LNCaP clone FGC (cell line): ENCODE results near the gene ZNF678.
"Not testable (repeated sequence)": the region's sequence is repeated elsewhere in the genome, so short reads cannot be mapped to it uniquely, and the experiment has no call there.

Experiments used
- DNase-seq: peaks from one replicate; pipeline ENCODE4 v3.0.0-alpha.2; 2011; ENCODE audit warnings: low read depth
- H3K4me3 ChIP-seq: 2 replicates; pipeline ENCODE4 v1.5.1; 2011; ENCODE audit warnings: mild to moderate bottlenecking, low read depth, low read length, control low read depth
- CTCF ChIP-seq: IDR thresholded peaks from 2 replicates; pipeline ENCODE4 v1.5.1; 2012; ENCODE audit warnings: mild to moderate bottlenecking; ENCODE audit not compliant: control insufficient read depth, insufficient read depth; ENCODE audit errors: extremely low read depth

ZNF678 gene

GRCh38 chr1:227576189-227576588, 12.8 kb downstream of the ZNF678 start:
- no peak overlapping the region for H3K4me3 ChIP-seq
- TF ChIP-seq CTCF = no peak

GRCh38 chr1:227577500-227577899, 14.1 kb downstream of the ZNF678 start:
- no peak for DNase-seq
- TF ChIP-seq CTCF = no peak
- H3K4me3 ChIP-seq = no peak overlapping the region

More at GRCh38 chr1:227576189-227576588, 12.8 kb downstream of the ZNF678 start:
- DNase-seq = no peak

- DNase-seq = no peak
- TF ChIP-seq CTCF = no peak
- H3K4me3 ChIP-seq = no peak overlapping the region
Measured at GRCh38 chr1:227583354-227583753, 20.0 kb downstream of the ZNF678 start.

- no peak for DNase-seq
- H3K4me3 ChIP-seq = no peak overlapping the region
- no peak for TF ChIP-seq CTCF
Measured at GRCh38 chr1:227586733-227587132, 23.4 kb downstream of the ZNF678 start.

- H3K4me3 ChIP-seq = no peak overlapping the region
- no peak for TF ChIP-seq CTCF
- no peak for DNase-seq
Measured at GRCh38 chr1:227587968-227588367, 24.6 kb downstream of the ZNF678 start.

- DNase-seq, H3K4me3 ChIP-seq: not testable (repeated sequence)
Measured at GRCh38 chr1:227588769-227589168, 25.4 kb downstream of the ZNF678 start.

GRCh38 chr1:227589777-227590176, 26.4 kb downstream of the ZNF678 start:
- not testable (repeated sequence) for DNase-seq, H3K4me3 ChIP-seq

GRCh38 chr1:227596222-227596621, 32.9 kb downstream of the ZNF678 start:
- H3K4me3 ChIP-seq, DNase-seq: not testable (repeated sequence)

GRCh38 chr1:227603327-227603726, 40.0 kb downstream of the ZNF678 start:
- no peak overlapping the region for H3K4me3 ChIP-seq
- DNase-seq = no peak
- TF ChIP-seq CTCF = no peak
